Measurements from ENCODE around the gene P2RY12.

DNA sequence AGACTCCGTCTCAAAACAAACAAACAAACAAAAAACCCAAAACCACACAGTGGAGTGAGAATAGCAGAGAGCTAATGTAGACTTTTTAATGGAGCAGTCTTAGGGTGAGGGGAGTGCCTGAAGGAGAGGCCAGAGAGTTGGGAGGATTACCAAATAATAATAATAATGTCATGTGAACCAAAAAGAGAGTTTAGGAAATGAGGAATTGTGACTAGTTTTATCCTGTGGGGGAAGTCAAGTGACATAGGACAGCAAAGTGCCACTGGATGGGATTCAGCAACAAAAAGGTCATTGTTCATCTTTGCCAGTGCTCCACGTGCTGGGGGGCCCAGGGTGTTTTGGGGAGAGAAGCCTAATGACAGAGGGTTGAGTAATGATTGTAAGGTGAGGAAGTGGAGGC is 80.8 kb downstream of the P2RY12 start:
- TF ChIP-seq YY1 (IDR thresholded peaks at IDR 0.05; ENCODE audit: insufficient read depth, insufficient read length) (no peak), ZNF274 (IDR thresholded peaks at IDR 0.05; ENCODE audit: low read depth, low read length) (no peak)
